ENCODE data around the gene ACTA1. TPM values are rescaled to one million over a fixed set of nuclear protein-coding genes. Genes with fewer than 3 reads are reported as not detected.

The ACTA1 gene
- total and polyA plus RNA-seq, 2 of the 8 experiments (the other 6 are each of a cell fraction or from before 2014, with no cell fraction given) = 23.5 to 58.2 TPM

GRCh38 chr1:229403573-229403972 is 30.3 kb downstream of the ACTA1 start:
- DNase-seq (ENCODE audit: low read depth in 1 of 2, low spot score in 2 of 2) (no peak), FAIRE-seq (no peak)
- Histone ChIP-seq H3K27ac (ENCODE audit: low read depth, low read length) (no peak overlapping the region), H2BK12ac (ENCODE audit: low read depth, low read length) (0 out of 2 replicates have a peak overlapping the region, but pooled peaks have one; percentile 13), H4K91ac (replicated peaks; ENCODE audit: insufficient read length, low read length) (no peak overlapping the region), H3K36me3 (ENCODE audit: control insufficient read depth in 2 of 4, insufficient read depth in 4 of 4, low read length in 3 of 4) (no peaks in the 10 kb centered on the region; a peak in 1 of 8 replicates), H4K20me1 (replicated peaks in 1 of 2; ENCODE audit: control insufficient read depth in 1 of 2, insufficient read depth in 2 of 2, low read length in 2 of 2) (no peaks in the 10 kb centered on the region), H3K14ac (ENCODE audit: insufficient read length) (no peak overlapping the region), H3K4me1 (replicated peaks in 1 of 4; ENCODE audit: control insufficient read depth in 3 of 4, insufficient read depth in 4 of 4, low read length in 3 of 4) (peaks cover 3 to 17% (median 12%) of the 10 kb centered on the region in 4 experiments), H2BK5ac (ENCODE audit: low read depth, low read length) (no peak overlapping the region), H2BK20ac (ENCODE audit: low read length) (no peak overlapping the region), H3K56ac (replicated peaks; ENCODE audit: insufficient read length, low read depth, low read length) (no peak overlapping the region), H3K4me3 (ENCODE audit: extremely low read depth in 1 of 4, insufficient read depth in 2 of 4, low read depth in 3 of 4, low read length in 4 of 4) (no peak overlapping the region), H2BK120ac (replicated peaks; ENCODE audit: low read depth, low read length) (no peak overlapping the region), H3K9me3 (ENCODE audit: insufficient read depth in 2 of 2, low read depth in 1 of 2, low read length in 1 of 2) (no peaks in the 10 kb centered on the region), H3K79me2 (ENCODE audit: control insufficient read depth in 1 of 2, insufficient read depth in 2 of 2, low read length in 2 of 2) (no peaks in the 10 kb centered on the region), H2BK15ac (ENCODE audit: low read length) (no peak overlapping the region), H3K18ac (ENCODE audit: extremely low read depth, low read length) (no peak overlapping the region), H3K4me2 (ENCODE audit: insufficient read depth in 1 of 2, low read depth in 2 of 2, low read length in 2 of 2) (no peak overlapping the region), H3K9ac (replicated peaks in 1 of 4; ENCODE audit: extremely low read depth in 1 of 4, low read depth in 3 of 4, low read length in 3 of 4) (no peak overlapping the region), H3K27me3 (replicated peaks in 1 of 4; ENCODE audit: control insufficient read depth in 3 of 4, extremely low read depth in 1 of 4, insufficient read depth in 3 of 4, low read length in 3 of 4) (peaks cover 13 to 25% (median 22%) of the 10 kb centered on the region in 4 experiments), H3K4ac (replicated peaks; ENCODE audit: insufficient read length, low read depth, low read length) (no peak overlapping the region), H3K79me1 (ENCODE audit: low read depth, low read length) (no peaks in the 10 kb centered on the region), H2AFZ (ENCODE audit: low read length) (no peak overlapping the region), H4K8ac (ENCODE audit: extremely low read depth, insufficient read depth, low read length) (peak overlapping the region; percentile 5; the same call in 1 of the 2 replicates), H4K5ac (ENCODE audit: insufficient read length, low read depth, low read length) (no peak overlapping the region), H3K23ac (ENCODE audit: insufficient read length) (no peak overlapping the region), H2AK5ac (ENCODE audit: low read depth, low read length) (no peak overlapping the region), H3K23me2 (ENCODE audit: low read depth, low read length) (peaks cover 11% of the 10 kb centered on the region; the same call in 1 of the 2 replicates)
- CTCF ChIA-PET (ENCODE audit: partially characterized antibody) = interaction anchor here (0.5 to 2.4 kb wide), 11 partner anchors 15 to 217 kb away, joined by 3 to 14 read pairs (median 3); no protein-coding TSS in a partner anchor
- POLR2A ChIA-PET (ENCODE audit: partially characterized antibody) = no interaction called here
- TF ChIP-seq CTCF (IDR thresholded peaks at IDR 0.05; ENCODE audit: control extremely low read depth in 1 of 3, insufficient read depth in 1 of 3, low read depth in 1 of 3, low read length in 3 of 3) (peak in 2 of 3 experiments; percentile 35 to 42; a peak in 2 of 4 replicates), RAD21 (IDR thresholded peaks at IDR 0.05 in 1 of 2, conservative IDR thresholded peaks at IDR 0.05 in 1 of 2; ENCODE audit: low read depth in 2 of 2, low read length in 2 of 2) (no peak; a peak in 1 of 4 replicates)
- 95% methylated on average over 8 of the region's 8 CpGs; no CpG with 5 or more reads in 1 of the 2 experiments for WGBS, 2 experiments (ENCODE audit: extremely low coverage in 1 of 2, insufficient coverage in 1 of 2, insufficient read length in 1 of 2, insufficient replicate concordance in 2 of 2, low coverage in 1 of 2, low lambda C conversion rate in 2 of 2, missing lambda C conversion rate in 1 of 2)

All from H1 (cell line).